GM19351 (cell line): ENCODE measurements around the gene SNRPN.
A peak's percentile ranks its signal among the peaks of the same experiment; 100 is the strongest.
"Not testable (repeated sequence)": the region's sequence is repeated elsewhere in the genome, so short reads cannot be mapped to it uniquely, and the experiment has no call there.

ENCODE experiments used
- ATAC-seq: cut with Tn5 transposase; IDR thresholded peaks from one replicate; pipeline ENCODE4 v1.9.1; 2021; ENCODE audit warnings: mild to moderate bottlenecking, moderate library complexity; ENCODE audit not compliant: unreplicated experiment

Gene SNRPN

GRCh38 chr15:24954783-24955530, at the start of gene SNRPN, which contains the start of gene SNURF:
Gene SNRPN, plus strand, starts transcription at chr15:24954987. Its CDS starts 19,467 bp downstream, at chr15:24974454.
Gene SNURF, plus strand, starts transcription at chr15:24954987. Its CDS starts 62 bp downstream, at chr15:24955049.
- ATAC-seq, result peak; percentile 65

GRCh38 chr15:24916305-24917009, 38.3 kb upstream of the SNRPN start:
- ATAC-seq, result no peak

GRCh38 chr15:24917431-24917830, 37.4 kb upstream of the SNRPN start:
- ATAC-seq, result no peak

GRCh38 chr15:24919446-24919845, 35.3 kb upstream of the SNRPN start:
- ATAC-seq, result no peak

GRCh38 chr15:24922781-24923180, 32.0 kb upstream of the SNRPN start:
- not testable (repeated sequence) for ATAC-seq

- ATAC-seq, result no peak
Measured at GRCh38 chr15:24924153-24924552, 30.6 kb upstream of the SNRPN start.

GRCh38 chr15:24924621-24925020, 30.2 kb upstream of the SNRPN start:
- no peak for ATAC-seq

GRCh38 chr15:24931874-24932732, 22.7 kb upstream of the SNRPN start:
- ATAC-seq, result not testable (repeated sequence)

GRCh38 chr15:24933716-24934115, 21.1 kb upstream of the SNRPN start:
- ATAC-seq, result no peak

- ATAC-seq, result not testable (repeated sequence)
Measured at GRCh38 chr15:24938224-24938623, 16.6 kb upstream of the SNRPN start.

- no peak for ATAC-seq
Measured at GRCh38 chr15:24940236-24940635, 14.6 kb upstream of the SNRPN start.

GRCh38 chr15:24943361-24943760, 11.4 kb upstream of the SNRPN start:
- ATAC-seq, result no peak

- ATAC-seq, result no peak
Measured at GRCh38 chr15:24944954-24945353, 9.8 kb upstream of the SNRPN start.

- ATAC-seq, result no peak
Measured at GRCh38 chr15:24945711-24946110, 9.1 kb upstream of the SNRPN start.

GRCh38 chr15:24948495-24948894, 6.3 kb upstream of the SNRPN start:
- ATAC-seq, result no peak

- no peak for ATAC-seq
Measured at GRCh38 chr15:24955531-24955921, 739 bp downstream of the SNRPN start.

GRCh38 chr15:24956111-24956838, 1.5 kb downstream of the SNRPN start:
- ATAC-seq, result peak; percentile 57

GRCh38 chr15:24957691-24958090, 2.9 kb downstream of the SNRPN start:
- no peak for ATAC-seq

GRCh38 chr15:24961967-24962366, 7.2 kb downstream of the SNRPN start:
- ATAC-seq, result no peak

GRCh38 chr15:24962880-24963279, 8.1 kb downstream of the SNRPN start:
- no peak for ATAC-seq
